Astrocyte (in vitro differentiated cells and primary cell): Measurements from ENCODE around the gene CHRD. TPM values are rescaled to one million over a fixed set of nuclear protein-coding genes. Genes with fewer than 3 reads are reported as not detected.

Experiments used
- DNase-seq: peaks from one replicate; pipeline ENCODE4 v3.0.0-alpha.2; 2010; ENCODE audit warnings: low read depth
- FAIRE-seq: peaks from 2 replicates; lab custom pipeline; 2011; peaks lifted over from hg19 to GRCh38; lab: Jason Lieb, UNC
- H2AFZ ChIP-seq: 2 replicates; pipeline ENCODE4 v1.6.0; 2012; ENCODE audit warnings: low read depth, low read length, inconsistent platforms
- H3K27ac ChIP-seq: 2 replicates; pipeline ENCODE4 v1.5.1; 2011; ENCODE audit warnings: low read depth, low read length, inconsistent platforms
- H3K27me3 ChIP-seq: 2 replicates; pipeline ENCODE4 v1.6.0; 2011; ENCODE audit warnings: low read length, inconsistent platforms; ENCODE audit not compliant: insufficient read depth
- H3K36me3 ChIP-seq: 2 replicates; pipeline ENCODE4 v1.5.1; 2011; ENCODE audit warnings: low read length, inconsistent platforms; ENCODE audit not compliant: insufficient read depth
- H3K4me1 ChIP-seq: 2 replicates; pipeline ENCODE4 v1.5.1; 2011; ENCODE audit warnings: low read length, inconsistent platforms; ENCODE audit not compliant: insufficient read depth
- H3K4me2 ChIP-seq: 2 replicates; pipeline ENCODE4 v1.6.0; 2012; ENCODE audit warnings: low read length, inconsistent platforms
- H3K4me3 ChIP-seq: 2 replicates; pipeline ENCODE4 v1.5.1; 2011; ENCODE audit warnings: low read depth, mild to moderate bottlenecking, low read length, inconsistent platforms; ENCODE audit not compliant: insufficient read depth
- H3K79me2 ChIP-seq: 2 replicates; pipeline ENCODE4 v1.6.0; 2012; ENCODE audit warnings: mild to moderate bottlenecking, low read length, inconsistent platforms; ENCODE audit not compliant: insufficient read depth
- H3K9ac ChIP-seq: 2 replicates; pipeline ENCODE4 v1.6.0; 2012; ENCODE audit warnings: mild to moderate bottlenecking, low read length, inconsistent platforms
- H3K9me3 ChIP-seq: 2 replicates; pipeline ENCODE4 v1.5.1; 2012; ENCODE audit warnings: low read depth, mild to moderate bottlenecking, low read length, inconsistent platforms; ENCODE audit not compliant: insufficient read depth
- H4K20me1 ChIP-seq: 2 replicates; pipeline ENCODE4 v1.6.0; 2012; ENCODE audit warnings: low read length, inconsistent platforms; ENCODE audit not compliant: insufficient read depth
- H3K27ac Mint-ChIP-seq: one replicate; pipeline ENCODE4 v1.8.0; 2021; ENCODE audit warnings: mild to moderate bottlenecking, mixed read lengths; ENCODE audit not compliant: unreplicated experiment
- H3K27me3 Mint-ChIP-seq: one replicate; pipeline ENCODE4 v1.8.0; 2021; ENCODE audit warnings: low read depth, mixed read lengths; ENCODE audit not compliant: unreplicated experiment
- H3K36me3 Mint-ChIP-seq: one replicate; pipeline ENCODE4 v1.8.0; 2021; ENCODE audit warnings: low read depth, mixed read lengths; ENCODE audit not compliant: unreplicated experiment
- H3K4me1 Mint-ChIP-seq: one replicate; pipeline ENCODE4 v1.8.0; 2021; ENCODE audit warnings: low read depth, mixed read lengths; ENCODE audit not compliant: unreplicated experiment
- H3K4me3 Mint-ChIP-seq: one replicate; pipeline ENCODE4 v1.8.0; 2021; ENCODE audit warnings: mild to moderate bottlenecking, moderate library complexity, mixed read lengths; ENCODE audit not compliant: unreplicated experiment
- H3K9me3 Mint-ChIP-seq: one replicate; pipeline ENCODE4 v1.8.0; 2021; ENCODE audit warnings: mild to moderate bottlenecking, mixed read lengths; ENCODE audit not compliant: unreplicated experiment
- EZH2 ChIP-seq: IDR thresholded peaks from 2 replicates; pipeline ENCODE4 v1.6.1; 2012; ENCODE audit warnings: mild to moderate bottlenecking, low read length, inconsistent platforms; ENCODE audit not compliant: insufficient read depth
- total RNA-seq: library from RNA; stranded (reverse); gene quantifications from 2 replicates; pipeline ENCODE4 v1.2.1, GENCODE V29; 2021
- TF ChIP-seq, protein P1 (sequence below): IDR thresholded peaks from 2 replicates; pipeline ENCODE4 v1.5.1; 2011; ENCODE audit warnings: low read depth, mild to moderate bottlenecking, inconsistent platforms, low read length, moderate library complexity; ENCODE audit not compliant: insufficient read depth

Gene CHRD
- total RNA-seq, 1 donor from 2014 or later, result 3.4 TPM

DNA sequence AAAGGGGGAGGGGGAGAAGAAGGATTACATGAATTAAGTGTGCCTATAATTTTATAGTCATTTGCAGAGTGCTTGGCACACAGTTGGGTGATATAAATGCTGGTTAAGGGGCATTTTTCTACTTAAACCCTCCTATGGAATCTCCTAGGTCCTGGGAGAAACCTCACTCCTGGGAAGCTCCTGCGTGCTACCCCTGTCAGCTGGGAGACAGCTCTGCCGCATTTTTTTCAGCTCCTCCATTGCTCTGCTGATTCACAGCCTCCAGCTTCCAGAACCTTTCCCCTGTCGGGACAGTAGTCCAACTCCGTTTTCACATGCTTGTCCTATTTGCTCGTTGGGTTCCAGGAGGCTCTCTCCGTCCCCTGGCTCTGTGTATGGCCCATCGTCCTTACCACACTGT lies 59.2 kb downstream of the CHRD start:
- DNase-seq, result no peak
- H3K9ac ChIP-seq, result no peak overlapping the region
- H3K27me3 Mint-ChIP-seq, result peaks cover 5% of the 10 kb centered on the region

More for the DNA sequence above, 59.2 kb downstream of the CHRD start:
- Mint-ChIP-seq H3K4me3 (no peak overlapping the region), H3K27ac (no peak overlapping the region), H3K9me3 (peaks cover 4% of the 10 kb centered on the region), H3K36me3 (no peaks in the 10 kb centered on the region), H3K4me1 (no peaks in the 10 kb centered on the region)
- H3K4me2 ChIP-seq, result no peak overlapping the region
- peaks cover 4% of the 10 kb centered on the region for H3K27me3 ChIP-seq
- no peaks in the 10 kb centered on the region for H3K9me3 ChIP-seq
- no peaks in the 10 kb centered on the region for H4K20me1 ChIP-seq
- H3K4me3 ChIP-seq, result no peak overlapping the region
- no peaks in the 10 kb centered on the region for H3K79me2 ChIP-seq
- TF ChIP-seq, protein P1, sequence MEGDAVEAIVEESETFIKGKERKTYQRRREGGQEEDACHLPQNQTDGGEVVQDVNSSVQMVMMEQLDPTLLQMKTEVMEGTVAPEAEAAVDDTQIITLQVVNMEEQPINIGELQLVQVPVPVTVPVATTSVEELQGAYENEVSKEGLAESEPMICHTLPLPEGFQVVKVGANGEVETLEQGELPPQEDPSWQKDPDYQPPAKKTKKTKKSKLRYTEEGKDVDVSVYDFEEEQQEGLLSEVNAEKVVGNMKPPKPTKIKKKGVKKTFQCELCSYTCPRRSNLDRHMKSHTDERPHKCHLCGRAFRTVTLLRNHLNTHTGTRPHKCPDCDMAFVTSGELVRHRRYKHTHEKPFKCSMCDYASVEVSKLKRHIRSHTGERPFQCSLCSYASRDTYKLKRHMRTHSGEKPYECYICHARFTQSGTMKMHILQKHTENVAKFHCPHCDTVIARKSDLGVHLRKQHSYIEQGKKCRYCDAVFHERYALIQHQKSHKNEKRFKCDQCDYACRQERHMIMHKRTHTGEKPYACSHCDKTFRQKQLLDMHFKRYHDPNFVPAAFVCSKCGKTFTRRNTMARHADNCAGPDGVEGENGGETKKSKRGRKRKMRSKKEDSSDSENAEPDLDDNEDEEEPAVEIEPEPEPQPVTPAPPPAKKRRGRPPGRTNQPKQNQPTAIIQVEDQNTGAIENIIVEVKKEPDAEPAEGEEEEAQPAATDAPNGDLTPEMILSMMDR, result no peak
- TF ChIP-seq EZH2, result no peak
- H2AFZ ChIP-seq, result no peak overlapping the region
- H3K27ac ChIP-seq, result no peak overlapping the region
- no peaks in the 10 kb centered on the region for H3K4me1 ChIP-seq
- no peak for FAIRE-seq
- H3K36me3 ChIP-seq, result no peaks in the 10 kb centered on the region

Other genes starting within 250 kb of the CHRD start
- gene EIF2B5, start 244.7 kb upstream of the CHRD start, total RNA-seq, result 20.8 and 22.6 TPM in 2 replicates
- 107 and 110 TPM in 2 replicates for gene DVL3, start 224.7 kb upstream of the CHRD start, total RNA-seq
- gene AP2M1, start 205.2 kb upstream of the CHRD start, total RNA-seq, result 603 and 613 TPM in 2 replicates
- 61.1 and 70.9 TPM in 2 replicates for gene ABCF3, start 193.9 kb upstream of the CHRD start, total RNA-seq
- 0.23 TPM in 1 of 2 replicates, not detected in the other for gene VWA5B2, start 150.5 kb upstream of the CHRD start, total RNA-seq
- gene ALG3, start 131.1 kb upstream of the CHRD start, total RNA-seq, result 47.1 and 51.1 TPM in 2 replicates
- 7.2 TPM in 2 replicates for gene EEF1AKMT4, start 130.4 kb upstream of the CHRD start, total RNA-seq
- gene CAMK2N2, start 118.5 kb upstream of the CHRD start, total RNA-seq, result 2.6 and 3.4 TPM in 2 replicates
- not detected in 2 replicates for gene ECE2, start 104.0 kb upstream of the CHRD start, total RNA-seq
- gene PSMD2, start 80.8 kb upstream of the CHRD start, total RNA-seq, result 496 and 588 TPM in 2 replicates
- 490 and 495 TPM in 2 replicates for gene EIF4G1, start 65.4 kb upstream of the CHRD start, total RNA-seq
- gene FAM131A, start 42.5 kb upstream of the CHRD start, total RNA-seq, result 12.2 TPM in 2 replicates
- gene CLCN2, start 18.4 kb upstream of the CHRD start, total RNA-seq, result 7.4 and 9.0 TPM in 2 replicates
- gene POLR2H, start 18.3 kb upstream of the CHRD start, total RNA-seq, result 63.2 and 70.3 TPM in 2 replicates
- 0.25 and 0.46 TPM in 2 replicates for gene THPO, start 1.8 kb upstream of the CHRD start, total RNA-seq
- gene EPHB3, start 181.7 kb downstream of the CHRD start, total RNA-seq, result 17.2 and 27.0 TPM in 2 replicates